HCT116 (cell line): ENCODE measurements around the gene CAP1. TPM values are rescaled to one million over a fixed set of nuclear protein-coding genes. Genes with fewer than 3 reads are reported as not detected.

Experiments used
- ATAC-seq: fragments of 200-7000 bp; cut with Tn5 transposase; 2 replicates; pipeline ENCODE4 v1.9.1; 2020; ENCODE audit warnings: mild to moderate bottlenecking, moderate library complexity
- BruUV-seq: library from RNA; stranded (reverse); fragments of 400-500 nt; replicated peaks from 2 replicates; lab custom pipeline; 2021; lab: Mats Ljungman, UMichigan
- CTCF ChIA-PET: fragments of 300-600 bp; sonication (Branson Sonifier 250); formaldehyde crosslinking; loops from one replicate; lab custom pipeline; 2021; ENCODE audit warnings: antibody characterized with exemption; lab: Charles Lee
- POLR2A ChIA-PET: fragments of 300-600, 350-600 bp; sonication (Branson Sonifier 250); formaldehyde crosslinking; loops from one replicate; lab custom pipeline; 2021; ENCODE audit warnings: antibody characterized with exemption; lab: Charles Lee
- RAD21 ChIA-PET, 2 experiments: fragments of 300-600 bp; sonication (Branson Sonifier 250); formaldehyde crosslinking; loops; one replicate each; lab custom pipeline; 2023; ENCODE audit warnings: low total read pairs in 2 of 2; ENCODE audit not compliant: uncharacterized antibody in 2 of 2, unreplicated experiment in 2 of 2, low non-redundant PET in 1 of 2; lab: Charles Lee
- DNase-seq: peaks from one replicate; pipeline ENCODE4 v3.0.0-alpha.2; 2010; ENCODE audit warnings: low read depth, low spot score
- H2AFZ ChIP-seq: fragments of 200-600 bp; shearing (Covaris generic), sonication (generic); 2 replicates; pipeline ENCODE4 v1.6.1; 2017; ENCODE audit warnings: low read depth, mixed run types, mixed read lengths, antibody characterized with exemption, low read length; ENCODE audit not compliant: poor library complexity, severe bottlenecking
- H3K27ac ChIP-seq: 2 replicates; pipeline ENCODE4 v1.5.1; 2012; ENCODE audit warnings: low read depth, low read length
- H3K27me3 ChIP-seq: fragments of 200-600 bp; sonication (generic); 2 replicates; pipeline ENCODE4 v1.6.1; 2016; ENCODE audit warnings: mixed run types, low read length, mixed read lengths; ENCODE audit not compliant: insufficient read depth
- H3K36me3 ChIP-seq, 2 experiments: fragments of 200-500 bp in 1 of 2; fragments of 200-600 bp in 1 of 2; sonication (Bioruptor generic) in 1 of 2; sonication (generic) in 1 of 2; 2 replicates each; pipeline versions ENCODE4 v1.5.1 to v1.6.1; 2014 to 2016; ENCODE audit warnings: low read length in 2 of 2, inconsistent platforms in 1 of 2, mixed read lengths in 1 of 2, mixed run types in 1 of 2; ENCODE audit not compliant: insufficient read depth in 2 of 2, control insufficient read depth in 1 of 2
- H3K4me1 ChIP-seq, 2 experiments: fragments of 200-600 bp in 1 of 2; sonication (generic) in 1 of 2; 2 replicates each; pipeline versions ENCODE4 v1.5.1 to v1.6.1; 2012 to 2017; ENCODE audit warnings: low read length in 2 of 2, inconsistent platforms in 1 of 2, mild to moderate bottlenecking in 1 of 2, mixed read lengths in 1 of 2, mixed run types in 1 of 2, moderate library complexity in 1 of 2; ENCODE audit not compliant: insufficient read depth in 2 of 2, control insufficient read depth in 1 of 2
- H3K4me2 ChIP-seq: fragments of 200-600 bp; sonication (generic); 2 replicates; pipeline ENCODE4 v1.6.1; 2017; ENCODE audit warnings: mixed run types, low read length, mixed read lengths
- H3K4me3 ChIP-seq, 2 experiments: fragments of 200-600 bp in 1 of 2; sonication (generic) in 1 of 2; replicated peaks in 1 of 2; 2 replicates each; pipeline ENCODE4 v1.5.1; 2011 to 2016; ENCODE audit warnings: low read length in 2 of 2, control low read depth in 1 of 2, low read depth in 1 of 2, mild to moderate bottlenecking in 1 of 2, mixed read lengths in 1 of 2, mixed run types in 1 of 2
- H3K79me2 ChIP-seq: fragments of 200-600 bp; sonication (generic); 2 replicates; pipeline ENCODE4 v1.6.1; 2017; ENCODE audit warnings: mild to moderate bottlenecking, mixed run types, low read length, moderate library complexity, mixed read lengths; ENCODE audit not compliant: insufficient read depth
- H3K9ac ChIP-seq: fragments of 200-600 bp; sonication (generic); 2 replicates; pipeline ENCODE4 v1.6.1; 2016; ENCODE audit warnings: low read length, mixed read lengths
- H3K9me2 ChIP-seq: fragments of 200-600 bp; sonication (generic), shearing (Covaris generic); 2 replicates; pipeline ENCODE4 v1.6.1; 2017; ENCODE audit warnings: mixed run types, mild to moderate bottlenecking, moderate library complexity; ENCODE audit not compliant: insufficient read depth
- H3K9me3 ChIP-seq, 2 experiments: fragments of 200-500 bp in 1 of 2; fragments of 200-600 bp in 1 of 2; sonication (Bioruptor generic) in 1 of 2; sonication (generic) in 1 of 2; 2 replicates each; pipeline ENCODE4 v1.6.1; 2014 to 2017; ENCODE audit warnings: low read length in 2 of 2, mixed read lengths in 2 of 2, inconsistent platforms in 1 of 2, low read depth in 1 of 2, mild to moderate bottlenecking in 1 of 2, mixed run types in 1 of 2, moderate library complexity in 1 of 2; ENCODE audit not compliant: control insufficient read depth in 1 of 2, insufficient read depth in 1 of 2
- H4K20me1 ChIP-seq: fragments of 200-600 bp; sonication (generic), shearing (Covaris generic); 2 replicates; pipeline ENCODE4 v1.6.1; 2017; ENCODE audit warnings: mixed run types, mild to moderate bottlenecking, moderate library complexity; ENCODE audit not compliant: insufficient read depth
- ATF3 ChIP-seq: IDR thresholded peaks from 2 replicates; pipeline ENCODE4 v1.6.1; 2012
- CBX3 ChIP-seq: IDR thresholded peaks from 2 replicates; pipeline ENCODE4 v1.6.1; 2012; ENCODE audit warnings: low read depth
- CEBPB ChIP-seq: IDR thresholded peaks from 2 replicates; pipeline ENCODE4 v1.6.1; 2012; ENCODE audit warnings: low read depth
- CTCF ChIP-seq, 3 experiments: fragments of 200-600 bp in 1 of 3; sonication (generic) in 1 of 3; IDR thresholded peaks in 2 of 3; conservative IDR thresholded peaks in 1 of 3; 2 replicates each; pipeline ENCODE4 v1.5.1; 2012 to 2017; ENCODE audit warnings: low read depth in 2 of 3, low read length in 2 of 3, antibody characterized with exemption in 1 of 3, borderline replicate concordance in 1 of 3, control low read depth in 1 of 3, mild to moderate bottlenecking in 1 of 3, mixed read lengths in 1 of 3, mixed run types in 1 of 3, moderate library complexity in 1 of 3; ENCODE audit not compliant: insufficient read depth in 1 of 3
- EGR1 ChIP-seq: IDR thresholded peaks from 2 replicates; pipeline ENCODE4 v1.6.1; 2012; ENCODE audit warnings: low read depth
- ELF1 ChIP-seq: IDR thresholded peaks from 2 replicates; pipeline ENCODE4 v1.6.1; 2012; ENCODE audit warnings: low read depth, borderline replicate concordance
- EZH2 ChIP-seq: fragments of 200-600 bp; sonication (generic); IDR thresholded peaks from 2 replicates; pipeline ENCODE4 v1.6.1; 2017; ENCODE audit warnings: antibody characterized with exemption, mixed run types
- FOSL1 ChIP-seq: IDR thresholded peaks from 2 replicates; pipeline ENCODE4 v1.6.1; 2012; ENCODE audit warnings: low read depth
- MAX ChIP-seq: IDR thresholded peaks from 2 replicates; pipeline ENCODE4 v1.6.1; 2012
- POLR2A ChIP-seq: IDR thresholded peaks from 2 replicates; pipeline ENCODE4 v1.7.0; 2011; ENCODE audit warnings: borderline replicate concordance; ENCODE audit not compliant: insufficient read depth, insufficient read length; ENCODE audit errors: extremely low read depth
- POLR2AphosphoS5 ChIP-seq: IDR thresholded peaks from 2 replicates; pipeline ENCODE4 v1.6.1; 2011; ENCODE audit warnings: mild to moderate bottlenecking, low read depth, low read length, moderate library complexity
- REST ChIP-seq: IDR thresholded peaks from 2 replicates; pipeline ENCODE4 v1.6.1; 2012; ENCODE audit warnings: low read depth
- SIN3A ChIP-seq: IDR thresholded peaks from 2 replicates; pipeline ENCODE4 v1.6.1; 2012; ENCODE audit warnings: low read depth
- SRF ChIP-seq: IDR thresholded peaks from 2 replicates; pipeline ENCODE4 v1.6.1; 2012; ENCODE audit warnings: low read depth
- YY1 ChIP-seq: IDR thresholded peaks from 2 replicates; pipeline ENCODE4 v1.6.1; 2011; ENCODE audit warnings: low read length, low read depth, moderate library complexity, mild to moderate bottlenecking; ENCODE audit not compliant: insufficient replicate concordance; ENCODE audit errors: extremely low read depth
- ZBTB33 ChIP-seq: IDR thresholded peaks from 2 replicates; pipeline ENCODE4 v1.6.1; 2011; ENCODE audit warnings: mild to moderate bottlenecking, low read length, moderate library complexity; ENCODE audit not compliant: insufficient replicate concordance; ENCODE audit errors: extremely low read depth
- intact Hi-C: fragments of 100-400 bp; cut with micrococcal nuclease; formaldehyde crosslinking; loops from 2 replicates; pipeline ENCODE4 v1.10.0; 2022
- total RNA-seq: library from RNA; stranded (reverse); gene quantifications from one replicate; pipeline ENCODE4 v1.2.1, GENCODE V29; 2021; ENCODE audit not compliant: unreplicated experiment

Gene CAP1
- total RNA-seq, 1 experiment from 2014 or later: 274 TPM

GRCh38 chr1:40058097-40058452, 17.5 kb downstream of the CAP1 start:
- no peaks in the 10 kb centered on the region for H3K9me2 ChIP-seq
- H3K27ac ChIP-seq: no peak overlapping the region
- CTCF ChIA-PET: no interaction called here
- intact Hi-C loops: no loop called here
- BruUV-seq: no TSS peak
- no peak for DNase-seq
- no peak overlapping the region for H2AFZ ChIP-seq
- H3K36me3 ChIP-seq: peaks cover 25 to 30% of the 10 kb centered on the region in 2 experiments; a peak in 3 of 4 replicates
- no peak overlapping the region for H3K4me2 ChIP-seq
- H3K4me1 ChIP-seq: no peaks in the 10 kb centered on the region
- H3K79me2 ChIP-seq: peaks cover 73% of the 10 kb centered on the region
- 0 out of 2 replicates have a peak, but pooled peaks cover 9% of the 10 kb centered on the region for H4K20me1 ChIP-seq
- no peak overlapping the region for H3K9ac ChIP-seq
- H3K27me3 ChIP-seq: no peaks in the 10 kb centered on the region
- no peak for ATAC-seq
- RAD21 ChIA-PET: no interaction called here
- no peaks in the 10 kb centered on the region for H3K9me3 ChIP-seq
- TF ChIP-seq CBX3 (no peak), ATF3 (no peak), CEBPB (no peak), ELF1 (no peak), REST (no peak), EGR1 (no peak), ZBTB33 (no peak), POLR2AphosphoS5 (no peak), CTCF (IDR thresholded peaks at IDR 0.05 in 2 of 3, conservative IDR thresholded peaks at IDR 0.05 in 1 of 3; ENCODE audit: borderline replicate concordance in 1 of 3, insufficient read depth in 1 of 3, low read depth in 2 of 3, low read length in 2 of 3) (no peak), EZH2 (no peak), FOSL1 (no peak), SRF (no peak), SIN3A (no peak), POLR2A (no peak), MAX (no peak), YY1 (no peak)
- POLR2A ChIA-PET: interaction anchor here (1.7 kb wide), 1 partner anchor 18 kb away, joined by 4 read pairs; the partner anchor contains the start of gene CAP1
- no peak overlapping the region for H3K4me3 ChIP-seq
